PC-3 (cell line): ENCODE measurements around the gene FAM131C.

Experiments used
- EZH2 ChIP-seq: fragments of 300-600 bp; sonication (generic); IDR thresholded peaks from one replicate; pipeline ENCODE4 v1.6.1; 2017; ENCODE audit warnings: antibody characterized with exemption, mild to moderate bottlenecking, low read length; ENCODE audit not compliant: unreplicated experiment
- EZH2phosphoT487 ChIP-seq: fragments of 300-600 bp; sonication (generic); IDR thresholded peaks from 2 replicates; pipeline ENCODE4 v1.6.1; 2018; ENCODE audit warnings: mild to moderate bottlenecking, antibody characterized with exemption, low read length, borderline replicate concordance
- TF ChIP-seq, protein P1 (sequence below): fragments of 300-600 bp; sonication (generic); conservative IDR thresholded peaks from 2 replicates; pipeline ENCODE4 v1.5.1; 2017; ENCODE audit warnings: antibody characterized with exemption, low read depth, mild to moderate bottlenecking, low read length

DNA sequence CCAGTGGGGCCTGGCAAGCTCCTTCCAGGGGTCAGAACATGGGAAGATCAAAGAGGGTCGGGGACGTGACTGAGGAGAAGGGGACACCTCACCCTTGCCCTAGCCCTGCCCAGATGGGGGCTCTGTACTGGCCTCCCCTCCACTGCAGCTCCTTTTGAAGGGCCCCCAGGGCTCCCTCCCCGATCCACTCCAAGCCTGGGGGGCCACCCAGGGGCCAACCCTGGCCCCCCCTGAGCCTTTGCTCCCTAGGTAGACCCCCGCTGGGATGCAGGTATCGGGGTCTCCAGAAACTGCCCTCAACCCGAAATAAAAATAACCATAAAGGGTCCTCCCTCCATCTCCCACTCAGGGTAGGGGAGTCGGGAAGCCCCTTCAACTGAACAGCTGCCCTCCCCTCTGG, 37.4 kb upstream of the FAM131C start:
- TF ChIP-seq, protein P1, sequence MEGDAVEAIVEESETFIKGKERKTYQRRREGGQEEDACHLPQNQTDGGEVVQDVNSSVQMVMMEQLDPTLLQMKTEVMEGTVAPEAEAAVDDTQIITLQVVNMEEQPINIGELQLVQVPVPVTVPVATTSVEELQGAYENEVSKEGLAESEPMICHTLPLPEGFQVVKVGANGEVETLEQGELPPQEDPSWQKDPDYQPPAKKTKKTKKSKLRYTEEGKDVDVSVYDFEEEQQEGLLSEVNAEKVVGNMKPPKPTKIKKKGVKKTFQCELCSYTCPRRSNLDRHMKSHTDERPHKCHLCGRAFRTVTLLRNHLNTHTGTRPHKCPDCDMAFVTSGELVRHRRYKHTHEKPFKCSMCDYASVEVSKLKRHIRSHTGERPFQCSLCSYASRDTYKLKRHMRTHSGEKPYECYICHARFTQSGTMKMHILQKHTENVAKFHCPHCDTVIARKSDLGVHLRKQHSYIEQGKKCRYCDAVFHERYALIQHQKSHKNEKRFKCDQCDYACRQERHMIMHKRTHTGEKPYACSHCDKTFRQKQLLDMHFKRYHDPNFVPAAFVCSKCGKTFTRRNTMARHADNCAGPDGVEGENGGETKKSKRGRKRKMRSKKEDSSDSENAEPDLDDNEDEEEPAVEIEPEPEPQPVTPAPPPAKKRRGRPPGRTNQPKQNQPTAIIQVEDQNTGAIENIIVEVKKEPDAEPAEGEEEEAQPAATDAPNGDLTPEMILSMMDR = no peak
- TF ChIP-seq EZH2phosphoT487 = no peak
- TF ChIP-seq EZH2 = no peak
